ENCODE results near the gene THRA. TPM values are rescaled to one million over a fixed set of nuclear protein-coding genes. Genes with fewer than 3 reads are reported as not detected.

Gene THRA
- total RNA-seq, 1 experiment from 2014 or later = 10.1 TPM

GRCh38 chr17:40025559-40025958 is 37.2 kb upstream of the THRA start:
- Histone ChIP-seq H3K23me2 (ENCODE audit: insufficient read length, low read depth, low read length, poor library complexity, severe bottlenecking) (no peaks in the 10 kb centered on the region), H3K4ac (ENCODE audit: low read depth, low read length) (no peak overlapping the region), H3K14ac (ENCODE audit: insufficient read depth, low read length) (no peak overlapping the region), H3K56ac (ENCODE audit: insufficient read length, low read depth, low read length) (no peak overlapping the region), H3K23ac (ENCODE audit: insufficient read length, low read depth, low read length) (no peak overlapping the region), H3K4me2 (ENCODE audit: insufficient read depth, insufficient read length, low read length) (no peak overlapping the region), H2AFZ (ENCODE audit: low read length) (no peak overlapping the region), H2AK5ac (ENCODE audit: insufficient read length, low read length) (no peak overlapping the region), H2BK12ac (ENCODE audit: insufficient read length, low read depth, low read length) (no peak overlapping the region), H3K27me3 (ENCODE audit: insufficient read depth, low read length) (no peaks in the 10 kb centered on the region), H2BK5ac (ENCODE audit: insufficient read length, low read length) (no peak overlapping the region), H4K5ac (ENCODE audit: insufficient read length, low read depth, low read length) (no peak overlapping the region), H3T11ph (ENCODE audit: low read length) (no peak overlapping the region), H3K9me3 (ENCODE audit: control insufficient read depth, low read depth, low read length) (no peaks in the 10 kb centered on the region), H3K79me2 (ENCODE audit: insufficient read depth, low read length) (no peaks in the 10 kb centered on the region), H3K9ac (ENCODE audit: extremely low read depth, insufficient read length, low read length) (no peak overlapping the region), H3K18ac (ENCODE audit: insufficient read length, low read depth, low read length) (no peak overlapping the region), H4K8ac (replicated peaks; ENCODE audit: insufficient read length, low read depth, low read length) (no peak overlapping the region), H2BK15ac (ENCODE audit: low read depth, low read length) (no peak overlapping the region), H3K79me1 (ENCODE audit: insufficient read depth, low read depth, low read length, poor library complexity, severe bottlenecking) (no peaks in the 10 kb centered on the region), H3K4me1 (ENCODE audit: insufficient read depth, low read length) (no peaks in the 10 kb centered on the region), H2BK20ac (ENCODE audit: low read depth, low read length, poor library complexity, severe bottlenecking) (no peak overlapping the region), H3K27ac (ENCODE audit: insufficient read length, low read depth, low read length) (no peak overlapping the region), H4K20me1 (ENCODE audit: control insufficient read depth, insufficient read depth, insufficient read length) (no peaks in the 10 kb centered on the region), H2BK120ac (ENCODE audit: low read depth, low read length, poor library complexity, severe bottlenecking) (no peak overlapping the region), H4K91ac (ENCODE audit: insufficient read length, low read depth, low read length) (no peak overlapping the region)
- Mint-ChIP-seq H3K9me3 (no peaks in the 10 kb centered on the region), H3K4me1 (peaks cover 1 to 7% of the 10 kb centered on the region in 2 experiments; a peak in 2 of 4 replicates), H3K4me3 (no peak overlapping the region), H3K36me3 (ENCODE audit: insufficient read depth in 1 of 3, low read depth in 3 of 3) (peaks cover 34 to 74% (median 66%) of the 10 kb centered on the region in 3 experiments; a peak in 6 of 7 replicates), H3K27me3 (ENCODE audit: low read depth) (no peaks in the 10 kb centered on the region), H3K27ac (no peak overlapping the region; a peak in 2 of 7 replicates)
- TF ChIP-seq CTCF (conservative IDR thresholded peaks at IDR 0.05) = no peak
- no peak for DNase-seq
- no CpG with 5 or more reads among the region's 2 CpGs for WGBS (ENCODE audit: extremely low coverage, insufficient read length, low lambda C conversion rate)
